Hypothalamus (tissue), 51 donors: Measurements from ENCODE around the gene MUC3A.

Experiments used
- DNase-seq, 51 donors: peaks; one replicate each; lab custom pipeline; 2025; lab: John Stamatoyannopoulos, UW

MUC3A gene

DNA sequence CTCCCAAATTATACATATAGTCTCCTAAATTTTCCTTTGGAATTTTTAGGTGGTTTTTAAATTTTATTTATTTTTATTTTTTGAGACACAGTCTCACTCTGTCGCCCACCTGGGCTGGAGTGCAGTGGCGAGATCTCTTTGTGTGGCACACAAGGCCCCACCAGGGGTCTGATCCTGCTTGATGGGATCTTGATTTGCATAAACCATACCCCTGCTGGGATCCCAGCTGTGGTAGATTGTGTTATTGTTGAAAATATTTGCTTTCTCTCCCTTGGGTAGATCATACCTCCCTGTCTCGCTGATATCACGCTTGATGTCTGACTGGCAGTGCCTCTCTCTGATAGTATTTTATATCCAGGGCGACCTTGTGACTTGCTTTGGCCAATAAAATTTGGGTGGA is 5.6 kb upstream of the MUC3A start:
- no peak for DNase-seq

DNA sequence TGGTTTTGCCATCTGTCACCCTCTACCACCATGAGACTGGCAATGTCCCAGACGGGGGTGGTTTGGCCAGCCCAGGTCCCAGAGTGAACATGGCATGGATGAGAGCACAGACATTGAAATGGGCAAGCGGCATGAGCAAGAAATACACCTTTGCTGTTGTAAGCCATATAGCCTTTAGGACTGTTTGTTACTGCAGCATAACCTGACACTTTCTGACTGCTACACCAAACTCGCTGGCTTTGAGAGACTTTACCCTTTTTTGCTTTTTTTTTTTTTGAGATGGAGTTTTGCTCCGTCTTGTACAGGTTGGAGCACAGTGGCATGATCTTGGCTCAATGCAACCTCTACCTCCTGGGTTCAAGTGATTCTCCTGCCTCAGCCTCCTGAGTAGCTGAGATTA is 5.2 kb upstream of the MUC3A start:
- DNase-seq = no peak

GRCh38 chr7:100946111-100946510 is 3.2 kb upstream of the MUC3A start:
- DNase-seq = no peak

DNA sequence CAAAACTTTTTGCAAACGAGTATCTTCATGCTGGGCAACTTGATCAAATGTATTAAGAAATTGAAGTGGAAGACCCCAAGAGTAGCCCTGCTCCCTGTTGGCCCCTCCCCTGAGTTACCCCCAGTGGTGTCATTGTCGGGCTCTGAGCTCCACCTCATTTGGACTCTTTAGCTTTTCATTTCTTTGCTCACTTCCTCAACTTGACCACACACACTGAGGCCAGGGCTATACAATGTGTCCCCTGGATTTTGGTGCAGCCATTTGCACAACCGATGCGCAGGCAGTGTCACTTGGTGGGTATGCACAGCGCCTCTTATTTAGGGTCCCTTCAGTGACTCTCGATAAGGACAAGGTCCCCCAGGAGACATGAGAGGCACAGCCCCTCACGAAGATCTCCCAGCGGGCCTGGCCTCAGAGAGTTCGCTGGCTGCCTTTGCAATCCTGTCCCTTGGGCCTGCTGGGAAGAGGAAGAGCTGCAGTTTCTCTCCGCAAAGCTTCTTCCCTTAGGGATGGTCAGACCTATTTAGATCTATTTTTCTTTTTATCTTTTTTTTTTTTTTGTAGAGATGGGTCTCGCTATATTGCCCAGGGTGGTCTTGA is 2.5 kb upstream of the MUC3A start:
- DNase-seq = no peak

DNA sequence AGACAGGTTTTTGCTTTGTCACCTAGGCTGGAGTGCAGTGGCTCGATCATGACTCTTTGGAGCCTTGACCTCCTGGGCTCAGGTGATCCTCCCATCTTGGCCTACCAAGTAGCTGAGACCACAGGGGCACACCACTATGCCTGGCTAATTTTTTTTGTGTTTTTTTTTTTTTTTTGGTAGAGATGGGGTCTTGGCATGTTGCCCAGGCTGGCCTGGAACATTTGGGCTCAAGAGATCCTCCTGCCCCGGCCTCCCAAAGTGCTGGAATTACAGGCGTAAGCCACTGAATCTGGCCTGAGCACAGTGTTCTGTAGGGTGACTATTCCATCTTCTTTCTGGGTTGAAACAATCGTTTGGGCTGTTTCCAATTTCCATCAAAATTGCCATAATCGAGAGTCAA is 1.5 kb upstream of the MUC3A start:
- no peak for DNase-seq

GRCh38 chr7:100949933-100950443 is 654 bp downstream of the MUC3A start:
- no peak for DNase-seq

- DNase-seq = no peak
These were observed 1.8 kb downstream of the MUC3A start for GRCh38 chr7:100951172-100951571.

- DNase-seq = no peak
These were observed 2.7 kb downstream of the MUC3A start for GRCh38 chr7:100951888-100952560.

DNA sequence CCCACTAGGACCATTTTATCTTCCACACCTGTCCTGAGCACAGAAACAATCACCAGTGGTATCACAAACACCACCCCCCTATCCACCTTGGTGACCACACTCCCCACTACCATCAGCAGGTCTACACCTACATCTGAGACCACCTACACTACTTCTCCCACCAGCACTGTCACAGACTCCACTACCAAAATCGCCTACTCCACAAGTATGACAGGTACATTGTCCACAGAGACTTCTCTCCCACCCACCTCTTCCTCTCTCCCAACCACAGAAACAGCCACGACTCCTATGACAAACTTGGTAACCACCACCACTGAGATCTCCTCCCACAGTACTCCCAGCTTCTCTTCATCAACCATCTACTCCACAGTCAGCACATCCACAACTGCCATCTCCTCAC is 3.3 kb downstream of the MUC3A start:
- no peak for DNase-seq

DNA sequence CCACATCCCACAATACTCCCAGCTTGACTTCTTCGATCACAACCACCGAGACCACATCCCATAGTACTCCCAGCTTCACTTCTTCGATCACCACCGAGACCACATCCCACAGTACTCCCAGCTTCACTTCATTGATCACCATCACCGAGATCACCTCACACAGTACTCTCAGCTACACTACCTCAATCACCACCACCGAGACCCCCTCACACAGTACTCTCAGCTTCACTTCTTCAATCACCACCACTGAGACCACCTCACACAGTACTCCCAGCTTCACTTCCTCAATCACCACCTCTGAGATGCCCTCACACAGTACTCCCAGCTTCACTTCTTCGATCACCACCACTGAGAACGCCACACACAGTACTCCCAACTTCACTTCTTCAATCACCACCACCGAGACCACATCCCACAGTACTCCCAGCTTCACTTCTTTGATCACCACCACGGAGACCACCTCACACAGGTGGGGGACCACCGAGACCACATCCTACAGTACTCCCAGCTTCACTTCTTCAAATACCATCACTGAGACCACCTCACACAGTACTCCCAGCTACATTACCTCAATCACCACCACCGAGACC is 8.6 kb downstream of the MUC3A start:
- DNase-seq = no peak

DNA sequence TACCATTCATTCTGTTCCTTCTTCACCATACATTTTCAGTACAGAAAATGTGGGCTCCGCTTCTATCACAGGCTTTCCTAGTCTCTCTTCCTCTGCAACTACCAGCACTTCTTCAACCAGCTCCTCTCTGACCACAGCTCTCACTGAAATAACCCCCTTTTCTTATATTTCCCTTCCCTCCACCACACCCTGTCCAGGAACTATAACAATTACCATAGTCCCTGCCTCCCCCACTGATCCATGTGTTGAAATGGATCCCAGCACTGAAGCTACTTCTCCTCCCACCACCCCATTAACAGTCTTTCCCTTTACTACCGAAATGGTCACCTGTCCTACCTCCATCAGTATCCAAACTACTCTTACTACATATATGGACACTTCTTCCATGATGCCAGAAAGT is 10.6 kb downstream of the MUC3A start:
- DNase-seq = no peak

GRCh38 chr7:100962537-100962936 is 13.2 kb downstream of the MUC3A start:
- DNase-seq = no peak

GRCh38 chr7:100963386-100963785 is 14.1 kb downstream of the MUC3A start:
- DNase-seq = no peak

DNA sequence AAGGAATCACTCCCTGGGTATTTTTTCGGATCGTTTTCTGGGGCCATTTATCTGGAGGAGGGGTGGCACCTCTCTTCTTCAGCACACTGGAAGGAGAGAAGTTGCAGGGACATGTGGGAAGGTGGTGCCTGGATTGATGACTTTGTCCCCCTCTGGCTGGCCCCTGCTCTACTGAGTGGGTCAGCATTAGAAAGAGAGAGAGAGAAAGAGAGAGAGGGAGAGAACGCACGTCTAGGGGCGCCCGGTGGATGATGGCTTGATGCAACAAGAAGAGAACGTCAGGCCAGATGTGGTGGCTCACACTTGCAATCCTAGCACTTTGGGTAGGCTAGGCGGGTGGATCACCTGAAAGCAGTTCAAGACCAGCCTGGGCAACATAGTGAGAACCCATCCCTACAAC is 14.5 kb downstream of the MUC3A start:
- DNase-seq = no peak

DNA sequence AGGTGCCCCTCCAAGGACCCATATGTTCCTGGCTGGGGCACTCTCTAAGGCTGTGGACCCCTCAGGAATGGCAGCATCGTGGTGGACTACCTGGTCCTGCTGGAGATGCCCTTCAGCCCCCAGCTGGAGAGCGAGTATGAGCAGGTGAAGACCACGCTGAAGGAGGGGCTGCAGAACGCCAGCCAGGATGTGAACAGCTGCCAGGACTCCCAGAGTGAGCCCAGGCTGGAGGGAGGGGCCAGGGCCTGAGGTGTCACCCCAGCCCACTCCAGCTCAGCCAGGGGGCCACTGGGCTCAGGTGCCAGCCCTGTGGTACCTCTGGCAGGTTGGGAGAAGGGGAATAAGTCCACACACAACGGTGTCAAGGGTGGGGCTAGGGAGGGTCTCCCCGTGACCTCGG is 15.3 kb downstream of the MUC3A start:
- DNase-seq = no peak

- DNase-seq = no peak
These were observed 15.8 kb downstream of the MUC3A start for GRCh38 chr7:100965045-100965722.

DNA sequence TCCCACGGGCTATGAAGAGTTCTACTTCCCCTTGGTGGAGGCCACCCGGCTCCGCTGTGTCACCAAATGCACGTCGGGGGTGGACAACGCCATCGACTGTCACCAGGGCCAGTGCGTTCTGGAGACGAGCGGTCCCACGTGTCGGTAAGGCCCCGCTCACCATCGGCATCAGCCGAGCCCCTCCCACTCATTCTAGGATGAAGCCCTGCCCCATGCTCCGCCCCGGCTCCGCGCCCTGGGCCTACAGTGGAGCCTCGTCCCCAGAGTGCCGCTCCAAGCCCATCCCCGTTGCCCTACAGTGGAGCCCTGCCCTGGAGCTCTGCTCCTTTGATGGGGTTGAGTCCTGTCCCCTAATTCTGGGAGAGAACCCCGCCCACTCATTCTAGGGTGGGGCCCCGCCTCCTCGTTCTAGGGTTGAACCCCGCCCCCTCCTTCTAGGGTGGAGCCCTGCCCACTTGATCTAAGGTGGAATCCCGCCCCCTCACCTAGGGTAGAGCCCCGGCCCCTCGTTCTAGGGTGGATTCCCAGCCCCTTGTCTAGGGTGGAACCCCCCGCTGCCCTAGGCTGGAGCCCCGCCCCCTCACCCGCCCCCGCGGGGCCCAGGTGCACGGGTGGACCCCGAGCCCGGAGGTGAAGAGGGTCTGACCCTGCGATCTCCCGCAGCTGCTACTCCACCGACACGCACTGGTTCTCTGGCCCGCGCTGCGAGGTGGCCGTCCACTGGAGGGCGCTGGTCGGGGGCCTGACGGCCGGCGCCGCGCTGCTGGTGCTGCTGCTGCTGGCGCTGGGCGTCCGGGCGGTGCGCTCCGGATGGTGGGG is 16.6 kb downstream of the MUC3A start:
- no peak for DNase-seq

DNA sequence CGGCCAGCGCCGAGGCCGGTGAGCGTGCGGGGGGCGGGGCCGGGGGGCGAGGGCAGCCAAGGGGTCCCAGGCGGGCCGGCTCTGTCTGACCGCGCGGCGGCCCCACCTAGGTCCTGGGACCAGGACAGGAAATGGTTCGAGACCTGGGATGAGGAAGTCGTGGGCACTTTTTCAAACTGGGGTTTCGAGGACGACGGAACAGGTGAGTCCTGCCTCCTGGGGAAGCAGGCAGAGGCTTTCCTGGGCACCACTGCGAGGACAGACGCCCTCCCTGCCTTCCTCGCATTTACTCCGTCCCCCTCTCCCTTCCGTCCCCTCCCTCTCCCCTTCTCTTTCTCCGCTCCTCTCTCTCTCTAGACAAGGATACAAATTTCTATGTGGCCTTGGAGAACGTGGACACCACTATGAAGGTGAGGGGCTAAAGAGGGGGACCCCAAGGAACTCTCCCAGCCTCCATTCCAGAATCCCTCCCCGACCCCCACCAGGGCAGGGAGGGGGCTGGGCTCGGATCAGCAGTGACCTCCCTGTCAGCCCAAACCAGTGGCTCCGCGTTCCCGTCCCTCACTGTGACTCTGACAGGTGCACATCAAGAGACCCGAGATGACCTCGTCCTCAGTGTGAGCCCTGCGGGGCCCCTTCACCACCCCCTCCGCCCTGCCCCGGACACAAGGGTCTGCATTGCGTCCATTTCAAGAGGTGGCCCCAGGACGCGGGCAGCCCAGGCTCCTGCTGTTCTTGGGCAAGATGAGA is 17.4 kb downstream of the MUC3A start:
- no peak for DNase-seq

- DNase-seq = no peak
These were observed 18.0 kb downstream of the MUC3A start for GRCh38 chr7:100967292-100967863.

DNA sequence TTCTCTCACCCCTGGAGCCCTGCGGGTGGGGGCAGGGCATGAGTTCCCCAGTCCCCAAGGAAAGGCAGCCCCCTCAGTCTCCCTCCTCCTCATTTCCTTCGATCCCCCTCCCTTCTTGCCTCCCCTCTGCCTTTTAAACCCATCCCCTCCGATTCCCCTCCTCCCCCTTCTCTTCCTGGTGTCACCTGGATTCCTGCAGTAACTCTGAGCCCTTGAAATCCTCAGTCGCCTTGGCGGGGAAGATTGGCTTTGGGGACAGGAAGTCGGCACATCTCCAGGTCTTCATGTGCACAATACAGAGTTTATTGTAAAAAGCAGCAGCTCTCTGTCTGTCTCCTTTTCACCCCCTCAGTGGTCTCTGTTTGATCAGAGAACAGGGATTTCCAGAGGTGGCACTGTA is 18.7 kb downstream of the MUC3A start:
- no peak for DNase-seq
